Daoy (cell line): ENCODE measurements around the gene MAP2K1. TPM values are rescaled to one million over a fixed set of nuclear protein-coding genes. Genes with fewer than 3 reads are reported as not detected.
"Not testable (repeated sequence)": the region's sequence is repeated elsewhere in the genome, so short reads cannot be mapped to it uniquely, and the experiment has no call there.

ENCODE experiments used
- DNase-seq: peaks from one replicate; pipeline ENCODE4 v3.0.0-alpha.2; 2015; ENCODE audit warnings: low read depth
- total RNA-seq: library from RNA; depleted of rRNA; stranded (reverse); fragments of >200 nt; shearing (Covaris generic); gene quantifications from 2 replicates; pipeline ENCODE4 v1.2.3, GENCODE V29; 2014

The MAP2K1 gene
- total RNA-seq, 1 experiment from 2014 or later, result 30.7 TPM

GRCh38 chr15:66474963-66475362 is 88.3 kb downstream of the MAP2K1 start:
- DNase-seq, result no peak

- DNase-seq, result no peak
Observed at GRCh38 chr15:66476535-66476934, 89.8 kb downstream of the MAP2K1 start.

GRCh38 chr15:66477011-66477410 is 90.3 kb downstream of the MAP2K1 start:
- no peak for DNase-seq

GRCh38 chr15:66480267-66480666 is 93.6 kb downstream of the MAP2K1 start:
- DNase-seq, result no peak

- peak; percentile 19 for DNase-seq
Observed at GRCh38 chr15:66481107-66481856, 94.6 kb downstream of the MAP2K1 start.

- no peak for DNase-seq
Observed at GRCh38 chr15:66482539-66482938, 95.8 kb downstream of the MAP2K1 start.

GRCh38 chr15:66483131-66483566 is 96.4 kb downstream of the MAP2K1 start:
- DNase-seq, result peak; percentile 38

- DNase-seq, result no peak
Observed at GRCh38 chr15:66484539-66485112, 97.9 kb downstream of the MAP2K1 start.

- DNase-seq, result no peak
Observed at GRCh38 chr15:66486887-66487286, 100.2 kb downstream of the MAP2K1 start.

GRCh38 chr15:66488525-66488924 is 101.8 kb downstream of the MAP2K1 start:
- DNase-seq, result no peak

GRCh38 chr15:66489179-66489791 is 102.6 kb downstream of the MAP2K1 start:
- no peak for DNase-seq

GRCh38 chr15:66491846-66492245 is 105.1 kb downstream of the MAP2K1 start:
- DNase-seq, result no peak

- DNase-seq, result no peak
Observed at GRCh38 chr15:66494262-66494661, 107.5 kb downstream of the MAP2K1 start.

- no peak for DNase-seq
Observed at GRCh38 chr15:66496951-66497501, 110.3 kb downstream of the MAP2K1 start.

GRCh38 chr15:66497502-66498455 is 111.1 kb downstream of the MAP2K1 start, which contains the start of gene SNAPC5:
TSS of gene SNAPC5 (minus strand) at chr15:66497762. CDS start at chr15:66497731, 31 bp downstream.
- DNase-seq, result peak; percentile 97

- DNase-seq, result no peak
Observed at GRCh38 chr15:66498501-66499386, 112.0 kb downstream of the MAP2K1 start.

GRCh38 chr15:66500346-66500745 is 113.6 kb downstream of the MAP2K1 start:
- not testable (repeated sequence) for DNase-seq

GRCh38 chr15:66502491-66502890 is 115.8 kb downstream of the MAP2K1 start:
- no peak for DNase-seq

- DNase-seq, result not testable (repeated sequence)
Observed at GRCh38 chr15:66503041-66503648, 116.4 kb downstream of the MAP2K1 start.
